Ovary (tissue), 9 donors: ENCODE data around the gene CRYGN. TPM values are rescaled to one million over a fixed set of nuclear protein-coding genes. Genes with fewer than 3 reads are reported as not detected.

Experiments used
- DNase-seq, 5 donors: peaks; one replicate each; pipeline ENCODE4 v3.0.0-alpha.2; 2019 to 2020
- H3K27ac ChIP-seq, 2 donors: fragments of 200-600 bp; one replicate each; pipeline versions ENCODE4 v1.5.1 to v1.8.0; 2019 to 2022
- H3K27me3 ChIP-seq: fragments of 200-600 bp; one replicate; pipeline ENCODE4 v1.8.0; 2022
- H3K36me3 ChIP-seq: fragments of 200-600 bp; sonication (generic); one replicate; pipeline ENCODE4 v1.5.1; 2019
- H3K4me1 ChIP-seq: one replicate; pipeline ENCODE4 v1.8.1; 2013; ENCODE audit warnings: mild to moderate bottlenecking, moderate library complexity; ENCODE audit not compliant: insufficient read depth
- H3K4me3 ChIP-seq: fragments of 200-600 bp; sonication (generic); one replicate; pipeline ENCODE4 v1.5.1; 2017
- H3K9me3 ChIP-seq, 2 donors: fragments of 200-600 bp in 1 of 2; sonication (generic) in 1 of 2; one replicate each; pipeline versions ENCODE4 v1.5.1 to v1.8.1; 2013 to 2019; ENCODE audit warnings: mild to moderate bottlenecking in 1 of 2, moderate library complexity in 1 of 2
- EP300 ChIP-seq: sonication (generic); formaldehyde crosslinking; IDR thresholded peaks from one replicate; pipeline ENCODE4 v1.6.1; 2017; ENCODE audit warnings: antibody characterized with exemption
- POLR2A ChIP-seq: fragments of 450-650 bp; IDR thresholded peaks from one replicate; pipeline ENCODE4 v1.6.1; 2017; ENCODE audit warnings: antibody characterized with exemption, mild to moderate bottlenecking, moderate library complexity
- WGBS, 3 donors: extraction: QIAGEN DNeasy Blood & Tissue Kit in 1 of 3; methylation state at CpG; one replicate each; pipeline versions ENCODE4 v1.1.5 to v1.1.7; 2013 to 2017; 5-methylcytosine and 5-hydroxymethylcytosine counted together
- intact Hi-C, 4 donors: fragments of 100-400 bp; cut with DNase I; formaldehyde crosslinking; loops; one replicate each; pipeline versions ENCODE4 v1.11.0 to v1.15.1; 2022 to 2023
- polyA plus RNA-seq, 2 donors: library from polyadenylated mRNA; stranded (reverse); fragments of 200-250 nt in 1 of 2; fragments of 350-450 nt in 1 of 2; fragmentation: Illumina TruSeq in 1 of 2; extraction: RNeasy Lipid Tissue Mini Kit (QIAGEN cat#74804) in 1 of 2; gene quantifications; one replicate each; pipeline ENCODE4 v1.2.3, GENCODE V29; 2013 to 2014
- total RNA-seq, 7 donors: library from RNA; depleted of rRNA in 2 of 7; stranded (reverse); fragments of >200 nt in 2 of 7; fragmentation: NEBNext Ultra II Directional in 3 of 7; extraction: Animal tissue kit (Norgen Biotek cat#: 25700) in 3 of 7; gene quantifications; one replicate each; pipeline versions ENCODE4 v1.1.0 to v1.2.4, GENCODE V29; 2016 to 2023
- TF ChIP-seq, protein P1 (sequence below), 3 donors: fragments of 450-650 bp in 2 of 3; fragments of 200-600 bp in 1 of 3; IDR thresholded peaks; one replicate each; pipeline versions ENCODE4 v1.5.1 to v1.8.0; 2016 to 2022; ENCODE audit warnings: antibody characterized with exemption in 3 of 3, mild to moderate bottlenecking in 1 of 3
- donor health status: DM: no; HTN: no; CAD: no; lungs with moderate emphysema.
- donor health status: DM: no; HTN: no; CAD: no.
- donor health status: Bipolar disorder and iron deficiency.
- donor health status: DM: yes; HTN: yes; CAD: no.
- donor health status: DM: no; HTN: no; CAD: no.
- donor health status: DM: yes; HTN: yes; CAD: no.

CRYGN gene
- total and polyA plus RNA-seq, 9 donors = 0.24 to 2.3 (median 0.67) TPM; not detected in 2

GRCh38 chr7:151440799-151441445, 981 bp upstream of the CRYGN start:
- H3K36me3 ChIP-seq = no peaks in the 10 kb centered on the region
- no peak overlapping the region for H3K27ac ChIP-seq
- no peak overlapping the region for H3K4me3 ChIP-seq
- intact Hi-C loops = no loop called here
- peak; percentile 28 to 54 (median 37) for DNase-seq
- TF ChIP-seq EP300 = no peak
- TF ChIP-seq, protein P1, sequence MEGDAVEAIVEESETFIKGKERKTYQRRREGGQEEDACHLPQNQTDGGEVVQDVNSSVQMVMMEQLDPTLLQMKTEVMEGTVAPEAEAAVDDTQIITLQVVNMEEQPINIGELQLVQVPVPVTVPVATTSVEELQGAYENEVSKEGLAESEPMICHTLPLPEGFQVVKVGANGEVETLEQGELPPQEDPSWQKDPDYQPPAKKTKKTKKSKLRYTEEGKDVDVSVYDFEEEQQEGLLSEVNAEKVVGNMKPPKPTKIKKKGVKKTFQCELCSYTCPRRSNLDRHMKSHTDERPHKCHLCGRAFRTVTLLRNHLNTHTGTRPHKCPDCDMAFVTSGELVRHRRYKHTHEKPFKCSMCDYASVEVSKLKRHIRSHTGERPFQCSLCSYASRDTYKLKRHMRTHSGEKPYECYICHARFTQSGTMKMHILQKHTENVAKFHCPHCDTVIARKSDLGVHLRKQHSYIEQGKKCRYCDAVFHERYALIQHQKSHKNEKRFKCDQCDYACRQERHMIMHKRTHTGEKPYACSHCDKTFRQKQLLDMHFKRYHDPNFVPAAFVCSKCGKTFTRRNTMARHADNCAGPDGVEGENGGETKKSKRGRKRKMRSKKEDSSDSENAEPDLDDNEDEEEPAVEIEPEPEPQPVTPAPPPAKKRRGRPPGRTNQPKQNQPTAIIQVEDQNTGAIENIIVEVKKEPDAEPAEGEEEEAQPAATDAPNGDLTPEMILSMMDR (IDR thresholded peaks at IDR 0.05) = no peak
- TF ChIP-seq POLR2A = no peak
- 18 to 20% (median 19%) methylated on average over 10 of the region's 10 CpGs for WGBS, 3 donors
- no peaks in the 10 kb centered on the region for H3K27me3 ChIP-seq
- H3K9me3 ChIP-seq = no peaks in the 10 kb centered on the region
- H3K4me1 ChIP-seq = peaks cover 15% of the 10 kb centered on the region

DNA sequence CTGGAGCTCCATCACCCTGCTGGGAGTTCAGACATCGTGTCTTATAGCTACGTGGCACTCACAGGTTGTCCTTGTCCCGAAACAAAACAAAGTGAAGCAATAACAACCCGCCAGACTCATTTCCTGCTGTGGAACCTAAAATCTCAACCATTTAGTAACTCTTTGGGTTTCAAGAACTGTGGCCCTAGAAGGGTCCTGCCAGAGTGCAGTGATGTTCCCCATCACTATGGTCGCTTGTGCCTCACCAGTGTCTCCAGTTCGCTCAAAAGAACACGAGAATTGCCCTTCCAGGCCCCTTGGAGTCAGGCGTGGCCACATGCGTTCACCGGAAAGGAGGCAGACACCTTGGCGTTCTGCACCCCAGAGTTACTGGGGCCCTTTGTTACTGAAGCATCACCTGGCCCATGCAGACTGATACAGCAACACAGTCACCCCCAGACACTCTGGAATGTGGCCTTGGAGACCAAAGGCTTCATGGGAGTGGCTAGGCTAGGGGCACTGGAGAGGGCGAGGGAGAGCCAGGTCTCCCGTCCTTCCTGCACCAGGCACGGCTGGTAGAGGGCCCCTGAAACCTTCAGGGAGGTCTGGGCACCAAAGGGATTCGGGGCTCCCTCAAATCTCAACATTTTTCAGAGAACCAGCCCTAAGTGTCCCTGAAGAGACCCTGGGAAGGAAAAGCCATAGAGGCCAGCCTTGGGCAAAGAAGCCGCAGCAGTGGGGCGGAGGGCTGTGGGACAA, 908 bp downstream of the CRYGN start:
- DNase-seq = peak in 4 of 5 donors; percentile 11 to 28 (median 18)
- H3K36me3 ChIP-seq = no peaks in the 10 kb centered on the region
- H3K4me3 ChIP-seq = no peak overlapping the region
- no peak overlapping the region for H3K27ac ChIP-seq
- 92 to 97% (median 97%) methylated on average over 17 of the region's 17 CpGs for WGBS, 3 donors
- TF ChIP-seq EP300 (no peak), POLR2A (no peak)
- TF ChIP-seq, protein P1 (IDR thresholded peaks at IDR 0.05) = no peak
- H3K4me1 ChIP-seq = peaks cover 15% of the 10 kb centered on the region
- no peaks in the 10 kb centered on the region for H3K9me3 ChIP-seq
- no peaks in the 10 kb centered on the region for H3K27me3 ChIP-seq
- intact Hi-C loops = no loop called here

DNA sequence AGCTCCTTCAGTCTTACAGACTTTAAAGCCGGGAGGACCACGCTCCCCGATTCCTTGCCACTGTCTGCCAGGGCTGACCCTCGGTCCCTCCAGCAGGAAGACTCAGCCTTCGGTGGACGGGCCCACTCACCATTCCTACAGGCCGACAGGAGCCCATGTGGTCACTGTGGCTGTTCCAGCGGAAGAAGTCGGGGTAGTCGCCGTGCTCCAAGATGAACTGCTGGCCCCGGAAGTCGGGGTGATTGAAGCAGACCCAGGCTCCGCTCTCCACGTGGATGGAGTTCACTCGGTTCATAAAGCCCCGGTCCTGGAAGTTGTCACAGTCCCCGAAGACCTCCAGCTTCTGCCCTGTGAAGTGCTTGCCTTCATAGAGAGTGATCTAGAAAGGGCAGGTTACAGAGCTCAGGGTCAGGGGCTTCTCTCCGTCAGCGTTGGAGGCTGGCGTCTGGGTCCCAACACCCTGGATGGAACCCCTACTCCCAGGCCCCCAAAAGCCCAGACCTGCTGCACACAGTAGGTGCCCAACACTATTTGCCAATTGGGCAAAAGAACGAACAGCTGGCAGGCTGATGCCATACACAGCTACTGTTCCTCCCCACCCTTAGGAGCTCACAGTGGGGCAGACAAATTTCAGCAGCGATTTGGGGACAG, 1.9 kb downstream of the CRYGN start:
- H3K4me3 ChIP-seq = no peak overlapping the region
- intact Hi-C loops = no loop called here
- no peak overlapping the region for H3K27ac ChIP-seq
- no peaks in the 10 kb centered on the region for H3K27me3 ChIP-seq
- no peaks in the 10 kb centered on the region for H3K9me3 ChIP-seq
- no peaks in the 10 kb centered on the region for H3K36me3 ChIP-seq
- DNase-seq = peak in 4 of 5 donors; percentile 24 to 39 (median 30)
- H3K4me1 ChIP-seq = peaks cover 15% of the 10 kb centered on the region
- 93 to 94% (median 93%) methylated on average over 23 of the region's 23 CpGs for WGBS, 3 donors
- TF ChIP-seq POLR2A = no peak
- TF ChIP-seq, protein P1 (IDR thresholded peaks at IDR 0.05) = no peak
- no peak for TF ChIP-seq EP300

GRCh38 chr7:151437159-151437553, 2.8 kb downstream of the CRYGN start:
- Histone ChIP-seq H3K4me3 (no peak overlapping the region), H3K36me3 (no peaks in the 10 kb centered on the region), H3K9me3 (no peaks in the 10 kb centered on the region), H3K4me1 (peaks cover 15% of the 10 kb centered on the region), H3K27ac (peak overlapping the region; percentile 57 to 65), H3K27me3 (no peaks in the 10 kb centered on the region)
- 72 to 85% (median 85%) methylated on average over 13 of the region's 13 CpGs for WGBS, 3 donors
- intact Hi-C loops = no loop called here
- DNase-seq = peak in 4 of 5 donors; percentile 25 to 45 (median 30)
- TF ChIP-seq EP300 (no peak), POLR2A (no peak)
- TF ChIP-seq, protein P1 (IDR thresholded peaks at IDR 0.05) = no peak
